Loucy (cell line): Measurements from ENCODE around the gene ASB11.

Experiments used
- H2AFZ ChIP-seq: fragments of 200-600 bp; sonication (generic); 2 replicates; pipeline ENCODE4 v1.6.0; 2016; ENCODE audit warnings: antibody characterized with exemption, mild to moderate bottlenecking, low read length, moderate library complexity
- H3F3A ChIP-seq: fragments of 200-600 bp; 2 replicates; pipeline ENCODE4 v1.6.0; 2016; ENCODE audit warnings: antibody characterized with exemption, low read depth, mild to moderate bottlenecking
- H3K27me3 ChIP-seq: fragments of 200-600 bp; sonication (generic); 2 replicates; pipeline ENCODE4 v1.6.1; 2014; ENCODE audit warnings: low read length, mild to moderate bottlenecking; ENCODE audit not compliant: insufficient read depth, poor library complexity, severe bottlenecking
- H3K36me3 ChIP-seq: fragments of 200-600 bp; sonication (generic); 2 replicates; pipeline ENCODE4 v1.6.1; 2016; ENCODE audit warnings: low read length; ENCODE audit not compliant: insufficient read depth
- H3K4me1 ChIP-seq: fragments of 200-600 bp; sonication (generic); 2 replicates; pipeline ENCODE4 v1.5.1; 2014; ENCODE audit warnings: low read length, mild to moderate bottlenecking; ENCODE audit not compliant: insufficient read depth, poor library complexity, severe bottlenecking
- H3K4me2 ChIP-seq: fragments of 200-600 bp; sonication (generic); 2 replicates; pipeline ENCODE4 v1.6.0; 2014; ENCODE audit warnings: antibody characterized with exemption, low read length, low read depth, mild to moderate bottlenecking; ENCODE audit not compliant: poor library complexity, severe bottlenecking
- H3K4me3 ChIP-seq: fragments of 200-600 bp; sonication (generic); 2 replicates; pipeline ENCODE4 v1.5.1; 2014; ENCODE audit warnings: low read length, mild to moderate bottlenecking, mixed read lengths; ENCODE audit not compliant: poor library complexity, severe bottlenecking
- H3K79me2 ChIP-seq: fragments of 200-600 bp; sonication (generic); 2 replicates; pipeline ENCODE4 v1.6.1; 2014; ENCODE audit warnings: low read length; ENCODE audit not compliant: insufficient read depth
- H3K9ac ChIP-seq: fragments of 200-600 bp; sonication (generic); 2 replicates; pipeline ENCODE4 v1.6.0; 2014; ENCODE audit warnings: mild to moderate bottlenecking, low read depth, low read length, moderate library complexity; ENCODE audit not compliant: poor library complexity, severe bottlenecking
- H3K9me2 ChIP-seq: fragments of 200-600 bp; sonication (generic); replicated peaks from 2 replicates; pipeline ENCODE4 v1.6.1; 2016; ENCODE audit warnings: low read depth, low read length, mixed read lengths
- H3K9me3 ChIP-seq: fragments of 200-600 bp; sonication (generic); 2 replicates; pipeline ENCODE4 v1.6.1; 2014; ENCODE audit warnings: mild to moderate bottlenecking, antibody characterized with exemption, low read length, low read depth; ENCODE audit not compliant: insufficient read depth
- H4K20me1 ChIP-seq: fragments of 200-600 bp; sonication (generic); 2 replicates; pipeline ENCODE4 v1.6.0; 2014; ENCODE audit warnings: antibody characterized with exemption, low read length, mild to moderate bottlenecking; ENCODE audit not compliant: insufficient read depth, poor library complexity, severe bottlenecking
- EZH2phosphoT487 ChIP-seq: fragments of 200-600 bp; IDR thresholded peaks from 2 replicates; pipeline ENCODE4 v1.6.1; 2018; ENCODE audit warnings: antibody characterized with exemption, mild to moderate bottlenecking, moderate library complexity, borderline replicate concordance
- TF ChIP-seq, protein P1 (sequence below): fragments of 200-600 bp; sonication (generic); conservative IDR thresholded peaks from 2 replicates; pipeline ENCODE4 v1.5.1; 2014; ENCODE audit warnings: mild to moderate bottlenecking, antibody characterized with exemption, low read length

ASB11 gene

DNA sequence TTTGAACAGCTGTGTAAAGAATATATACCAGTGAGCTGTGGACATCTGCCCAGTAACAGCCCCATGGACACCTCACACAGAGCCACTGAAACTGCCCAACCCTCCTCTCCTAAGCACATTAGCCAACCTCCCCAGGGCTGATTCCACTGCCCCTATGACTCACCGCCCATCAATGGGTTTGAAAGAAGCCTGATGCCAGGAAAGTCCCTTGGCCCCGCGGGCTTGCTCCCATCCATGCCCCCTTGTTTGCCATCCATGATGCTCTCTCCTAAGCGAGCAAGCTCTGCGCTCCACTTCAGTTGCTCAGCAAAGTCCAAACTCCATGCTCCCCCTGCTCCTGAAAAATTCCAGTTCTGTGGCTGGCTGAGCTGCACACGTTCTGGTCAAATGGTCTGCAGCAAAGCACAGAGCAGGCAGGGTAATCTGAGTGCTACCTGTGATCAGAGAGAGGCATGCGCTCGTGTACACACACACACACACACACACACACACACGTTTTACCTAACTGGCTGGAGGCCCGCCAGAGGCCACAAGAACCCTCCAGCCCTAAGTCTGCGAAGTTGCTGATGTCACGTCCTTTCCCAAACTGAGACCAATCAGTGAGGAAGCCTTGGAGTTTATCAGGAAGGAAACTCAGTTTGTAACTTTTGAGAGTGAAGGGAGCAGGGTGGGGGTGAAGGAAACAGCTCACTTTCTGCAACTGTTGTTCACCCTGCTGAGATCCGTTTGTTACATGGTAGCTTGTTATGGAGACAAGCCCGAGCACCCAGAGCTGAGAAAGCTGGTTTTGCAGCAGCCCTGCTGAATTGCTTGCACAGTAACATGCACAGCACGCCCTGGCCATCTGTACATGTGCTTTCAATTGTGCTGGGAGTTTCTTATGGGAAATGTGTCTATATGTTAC lies 45.6 kb downstream of the ASB11 start, which contains the start of gene ASB9:
TSS of gene ASB9 (minus strand) at position 466 of the 904 bp plus-strand sequence. CDS start at position 257, 209 bp downstream.
- Histone ChIP-seq H3K79me2 (no peaks in the 10 kb centered on the region), H3F3A (no peaks in the 10 kb centered on the region), H3K4me2 (peak within 1 kb of the TSS; percentile 76), H3K9me2 (no peaks in the 10 kb centered on the region), H3K36me3 (no peaks in the 10 kb centered on the region), H3K27me3 (no peaks in the 10 kb centered on the region), H3K9ac (peak within 1 kb of the TSS; percentile 76), H3K4me1 (peaks cover 8% of the 10 kb centered on the region), H4K20me1 (no peaks in the 10 kb centered on the region), H3K4me3 (peak within 1 kb of the TSS; percentile 76), H3K9me3 (no peaks in the 10 kb centered on the region), H2AFZ (peak within 1 kb of the TSS; percentile 87)
- TF ChIP-seq, protein P1, sequence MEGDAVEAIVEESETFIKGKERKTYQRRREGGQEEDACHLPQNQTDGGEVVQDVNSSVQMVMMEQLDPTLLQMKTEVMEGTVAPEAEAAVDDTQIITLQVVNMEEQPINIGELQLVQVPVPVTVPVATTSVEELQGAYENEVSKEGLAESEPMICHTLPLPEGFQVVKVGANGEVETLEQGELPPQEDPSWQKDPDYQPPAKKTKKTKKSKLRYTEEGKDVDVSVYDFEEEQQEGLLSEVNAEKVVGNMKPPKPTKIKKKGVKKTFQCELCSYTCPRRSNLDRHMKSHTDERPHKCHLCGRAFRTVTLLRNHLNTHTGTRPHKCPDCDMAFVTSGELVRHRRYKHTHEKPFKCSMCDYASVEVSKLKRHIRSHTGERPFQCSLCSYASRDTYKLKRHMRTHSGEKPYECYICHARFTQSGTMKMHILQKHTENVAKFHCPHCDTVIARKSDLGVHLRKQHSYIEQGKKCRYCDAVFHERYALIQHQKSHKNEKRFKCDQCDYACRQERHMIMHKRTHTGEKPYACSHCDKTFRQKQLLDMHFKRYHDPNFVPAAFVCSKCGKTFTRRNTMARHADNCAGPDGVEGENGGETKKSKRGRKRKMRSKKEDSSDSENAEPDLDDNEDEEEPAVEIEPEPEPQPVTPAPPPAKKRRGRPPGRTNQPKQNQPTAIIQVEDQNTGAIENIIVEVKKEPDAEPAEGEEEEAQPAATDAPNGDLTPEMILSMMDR = no peak
- no peak for TF ChIP-seq EZH2phosphoT487

DNA sequence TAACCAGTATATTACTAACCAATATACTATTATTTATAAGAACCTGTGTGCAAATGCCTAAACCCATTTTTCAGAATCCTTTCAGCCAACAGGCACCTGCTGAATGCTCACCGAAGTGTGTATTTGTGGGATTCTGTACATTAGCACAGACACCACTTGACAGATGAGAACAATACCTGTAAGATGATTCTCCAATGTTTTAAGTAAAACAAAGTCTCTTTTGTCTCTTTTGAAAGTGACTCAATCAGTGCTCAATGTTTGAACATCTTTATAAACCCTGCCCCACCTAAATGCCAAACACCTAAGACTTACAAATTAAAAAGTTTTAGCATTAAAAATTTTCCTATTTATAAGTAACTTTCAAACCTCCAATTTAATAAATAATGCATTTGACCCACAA lies 46.3 kb downstream of the ASB11 start:
- Histone ChIP-seq H3K27me3 (no peaks in the 10 kb centered on the region), H3K4me1 (peaks cover 8% of the 10 kb centered on the region), H3F3A (no peaks in the 10 kb centered on the region), H3K9me2 (no peaks in the 10 kb centered on the region), H3K9ac (peak overlapping the region; percentile 76), H3K79me2 (no peaks in the 10 kb centered on the region), H3K9me3 (no peaks in the 10 kb centered on the region), H4K20me1 (no peaks in the 10 kb centered on the region), H3K4me2 (peak overlapping the region; percentile 76), H3K4me3 (peak overlapping the region; percentile 76), H3K36me3 (no peaks in the 10 kb centered on the region), H2AFZ (no peak overlapping the region)
- TF ChIP-seq, protein P1 = no peak
- no peak for TF ChIP-seq EZH2phosphoT487

DNA sequence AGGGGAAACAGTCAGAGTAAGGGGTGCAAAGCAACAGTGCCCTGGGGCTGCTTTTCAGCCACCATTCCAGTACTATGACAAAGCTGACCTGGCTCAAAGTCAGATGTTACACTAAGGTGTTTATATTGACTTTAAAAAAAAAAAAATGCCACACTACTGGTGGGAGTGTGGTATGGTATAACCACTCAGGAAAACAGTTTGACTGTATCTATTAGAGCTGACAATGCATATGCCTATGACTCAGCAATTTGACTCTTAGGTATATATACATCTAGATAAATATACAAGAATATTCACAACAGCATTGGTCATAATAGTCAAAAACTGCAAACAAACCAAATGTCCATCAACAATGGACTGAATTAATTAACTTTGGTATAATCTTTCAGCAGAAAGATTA lies 60.6 kb downstream of the ASB11 start:
- Histone ChIP-seq H3K4me3 (no peak overlapping the region), H3K9me2 (no peaks in the 10 kb centered on the region), H3K9me3 (no peaks in the 10 kb centered on the region), H3K36me3 (no peaks in the 10 kb centered on the region), H3K27me3 (no peaks in the 10 kb centered on the region), H4K20me1 (no peaks in the 10 kb centered on the region), H2AFZ (no peak overlapping the region), H3K4me2 (no peak overlapping the region), H3K9ac (no peak overlapping the region), H3K79me2 (no peaks in the 10 kb centered on the region), H3K4me1 (no peaks in the 10 kb centered on the region), H3F3A (no peaks in the 10 kb centered on the region)
- TF ChIP-seq, protein P1 = no peak
- no peak for TF ChIP-seq EZH2phosphoT487
